ENCODE results near the gene SESN2. TPM values are rescaled to one million over a fixed set of nuclear protein-coding genes. Genes with fewer than 3 reads are reported as not detected.

Gene SESN2
- polyA plus RNA-seq, 2 of the 4 experiments (the other 2 are of a cell fraction), result 5.2 to 16.6 TPM

DNA sequence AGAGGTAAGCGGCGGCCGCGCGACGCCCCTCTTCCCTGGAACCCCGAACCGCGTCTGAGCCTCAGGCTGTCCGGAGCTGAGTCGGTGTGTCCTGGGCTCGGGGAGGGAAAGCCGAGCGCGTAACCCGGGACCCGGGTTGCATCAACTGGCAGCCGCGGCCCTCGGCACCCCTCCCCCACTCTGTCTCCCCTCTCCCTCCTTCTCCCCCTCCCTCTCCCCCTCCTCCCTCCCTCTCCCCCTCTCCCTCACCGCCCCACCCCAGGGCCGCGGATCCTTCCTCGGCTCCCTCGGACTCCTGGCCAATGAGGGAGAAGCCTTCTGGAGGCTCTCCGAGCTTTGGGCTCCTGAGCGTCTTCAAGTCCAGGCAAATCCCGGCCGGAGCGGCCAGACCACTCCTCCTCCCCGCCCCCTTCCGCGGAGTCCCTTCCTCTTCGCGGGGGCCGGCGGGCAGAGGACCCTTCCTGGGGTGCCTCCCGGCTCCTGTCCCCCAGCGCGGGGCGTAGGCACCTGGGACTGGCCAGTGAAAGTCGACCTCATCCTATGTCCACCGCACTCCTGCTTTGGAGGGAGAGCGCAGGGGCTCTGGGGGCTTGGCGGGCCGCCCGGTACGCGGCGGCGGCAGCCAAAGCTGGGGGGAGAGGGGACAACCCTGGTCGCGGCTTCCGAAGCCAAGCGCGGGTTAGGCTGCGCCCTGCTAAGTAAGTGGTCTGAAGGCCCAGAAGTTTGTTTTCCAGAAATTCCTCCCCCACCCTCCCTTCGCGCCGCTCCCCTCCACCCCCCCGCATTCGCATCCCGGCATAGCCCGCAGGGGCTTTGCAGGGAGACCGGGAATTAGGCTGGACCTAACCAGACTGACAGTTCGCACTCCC, 850 bp downstream of the SESN2 start:
- WGBS (ENCODE audit: missing lambda C conversion rate), result 4% methylated on average over 15 of the region's 66 CpGs
- Histone ChIP-seq H3K4me1 (peaks cover 51% of the 10 kb centered on the region), H3K4me3 (peak overlapping the region; percentile 100), H3K4me2 (peak overlapping the region; percentile 82), H3K27ac (peak overlapping the region; percentile 99), H3K9me3 (no peaks in the 10 kb centered on the region)
- peak; percentile 22 to 75 for DNase-seq (ENCODE audit: low read depth in 1 of 2, low spot score in 1 of 2)
- CTCF ChIA-PET, result interaction anchor here (1.2 to 5.3 kb wide), 2 partner anchors 12 to 100 kb away, joined by 4 to 34 read pairs; no protein-coding TSS in a partner anchor
- TF ChIP-seq ZC3H11A (IDR thresholded peaks at IDR 0.05), result no peak
- TF ChIP-seq POLR2A (IDR thresholded peaks at IDR 0.05; ENCODE audit: low read length), result 0 out of 2 replicates have a peak, but pooled peaks have one; percentile 2
- POLR2A ChIA-PET, result interaction anchor here (0.6 to 2.6 kb wide), 16 partner anchors 11 to 388 kb away, joined by 3 to 25 read pairs (median 3); partner anchors contain the start of genes ATP5IF1, MED18 and RNU11
- FAIRE-seq, result no peak
- ATAC-seq, result peak; percentile 62 to 86

- WGBS (ENCODE audit: missing lambda C conversion rate), result 76% methylated on average over 7 of the region's 7 CpGs
- FAIRE-seq (no peak), ATAC-seq (no peak), DNase-seq (ENCODE audit: low read depth in 1 of 2, low spot score in 1 of 2) (no peak)
- Histone ChIP-seq H3K4me2 (peak overlapping the region; percentile 82), H3K9me3 (no peaks in the 10 kb centered on the region), H3K4me1 (peaks cover 52% of the 10 kb centered on the region), H3K27ac (peak overlapping the region; percentile 99), H3K4me3 (peak overlapping the region; percentile 100)
- TF ChIP-seq FOSL2 (IDR thresholded peaks at IDR 0.05) (no peak), FOSL2 (CRISPR knock-in tag; IDR thresholded peaks at IDR 0.05) (no peak), MAFK (IDR thresholded peaks at IDR 0.05; ENCODE audit: partially characterized antibody) (no peak), KDM1A (IDR thresholded peaks at IDR 0.05; ENCODE audit: low read depth) (peak; percentile 55; the same call in 1 of the 2 replicates)
- ChIA-PET CTCF (interaction anchor here (5.3 kb wide), 1 partner anchor 12 kb away, joined by 34 read pairs; no protein-coding TSS in a partner anchor), POLR2A (interaction anchor here (0.7 to 1.8 kb wide), 4 partner anchors 25 to 104 kb away, joined by 3 to 9 read pairs (median 4); partner anchors contain the start of genes ATP5IF1 and MED18)
Measured at GRCh38 chr1:28260803-28261174, 1.5 kb downstream of the SESN2 start.

- FAIRE-seq, result no peak
- H3K27ac ChIP-seq, result no peak overlapping the region
- CTCF ChIA-PET, result interaction anchor here (1.2 to 1.7 kb wide), 2 partner anchors 16 to 95 kb away, joined by 3 to 4 read pairs; no protein-coding TSS in a partner anchor
- POLR2A ChIA-PET, result no interaction called here
- no peak overlapping the region for H3K4me3 ChIP-seq
- DNase-seq (ENCODE audit: low read depth in 1 of 2, low spot score in 1 of 2), result no peak
- WGBS (ENCODE audit: missing lambda C conversion rate), result 100% methylated on average over 1 of the region's 1 CpG
- peaks cover 54% of the 10 kb centered on the region for H3K4me1 ChIP-seq
- no peaks in the 10 kb centered on the region for H3K9me3 ChIP-seq
- H3K4me2 ChIP-seq, result peak overlapping the region; percentile 19; the same call in 1 of the 3 replicates
- ATAC-seq, result no peak
- TF ChIP-seq NPAS2 (CRISPR knock-in tag; IDR thresholded peaks at IDR 0.05; ENCODE audit: borderline replicate concordance), result no peak
- no peak for TF ChIP-seq CHD4 (IDR thresholded peaks at IDR 0.05; ENCODE audit: borderline replicate concordance)
- TF ChIP-seq MAFK (IDR thresholded peaks at IDR 0.05; ENCODE audit: partially characterized antibody), result no peak
- TF ChIP-seq, protein P1, sequence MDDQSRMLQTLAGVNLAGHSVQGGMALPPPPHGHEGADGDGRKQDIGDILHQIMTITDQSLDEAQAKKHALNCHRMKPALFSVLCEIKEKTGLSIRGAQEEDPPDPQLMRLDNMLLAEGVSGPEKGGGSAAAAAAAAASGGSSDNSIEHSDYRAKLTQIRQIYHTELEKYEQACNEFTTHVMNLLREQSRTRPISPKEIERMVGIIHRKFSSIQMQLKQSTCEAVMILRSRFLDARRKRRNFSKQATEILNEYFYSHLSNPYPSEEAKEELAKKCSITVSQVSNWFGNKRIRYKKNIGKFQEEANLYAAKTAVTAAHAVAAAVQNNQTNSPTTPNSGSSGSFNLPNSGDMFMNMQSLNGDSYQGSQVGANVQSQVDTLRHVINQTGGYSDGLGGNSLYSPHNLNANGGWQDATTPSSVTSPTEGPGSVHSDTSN (IDR thresholded peaks at IDR 0.05), result no peak
- no peak for TF ChIP-seq FOSB (CRISPR knock-in tag; IDR thresholded peaks at IDR 0.05)
Measured at GRCh38 chr1:28264897-28265296, 5.6 kb downstream of the SESN2 start.

GRCh38 chr1:28265577-28265976, 6.3 kb downstream of the SESN2 start:
- TF ChIP-seq TFCP2L1 (CRISPR knock-in tag; IDR thresholded peaks at IDR 0.05) (no peak), FOSL2 (IDR thresholded peaks at IDR 0.05) (no peak), FOSL2 (CRISPR knock-in tag; IDR thresholded peaks at IDR 0.05) (no peak), REST (IDR thresholded peaks at IDR 0.05) (no peak), EHMT2 (IDR thresholded peaks at IDR 0.05; ENCODE audit: low read depth) (no peak)
- ATAC-seq (no peak), FAIRE-seq (no peak), DNase-seq (ENCODE audit: low read depth in 1 of 2, low spot score in 1 of 2) (no peak)
- POLR2A ChIA-PET, result interaction anchor here (1.2 kb wide), 1 partner anchor 16 kb away, joined by 4 read pairs; no protein-coding TSS in a partner anchor
- Histone ChIP-seq H3K4me2 (no peak overlapping the region), H3K9me3 (no peaks in the 10 kb centered on the region), H3K27ac (no peak overlapping the region), H3K4me1 (peaks cover 54% of the 10 kb centered on the region), H3K4me3 (no peak overlapping the region)
- CTCF ChIA-PET, result interaction anchor here (1.7 kb wide), 1 partner anchor 17 kb away, joined by 4 read pairs; no protein-coding TSS in a partner anchor
- 76% methylated on average over 7 of the region's 8 CpGs for WGBS (ENCODE audit: missing lambda C conversion rate)

All from A549 (cell line).